ENCODE measurements around the gene PSKH1.

The PSKH1 gene

GRCh38 chr16:67868290-67868689 is 24.8 kb upstream of the PSKH1 start:
- DNase-seq, result no peak

GRCh38 chr16:67869653-67870052 is 23.4 kb upstream of the PSKH1 start:
- DNase-seq, result no peak

DNA sequence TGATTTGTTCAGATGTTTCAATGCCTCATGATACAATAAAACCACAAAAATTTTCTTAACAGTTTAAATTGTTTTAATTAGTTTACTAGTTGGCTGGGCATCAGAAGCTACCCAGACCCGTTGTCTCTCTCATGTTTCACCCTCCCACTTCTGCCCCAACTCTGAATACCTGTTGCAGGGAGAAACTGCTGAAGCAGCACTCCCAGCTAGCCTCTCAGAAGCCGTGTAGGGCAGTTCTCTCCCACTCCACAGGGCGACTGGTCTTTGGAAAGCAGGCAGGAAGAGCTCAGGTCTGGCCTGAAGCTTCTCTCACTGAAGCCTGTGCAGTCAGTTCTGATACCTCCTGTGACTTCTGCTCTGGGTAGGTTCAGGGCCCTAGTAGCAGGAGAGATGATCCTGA is 21.8 kb upstream of the PSKH1 start:
- DNase-seq, result no peak

DNA sequence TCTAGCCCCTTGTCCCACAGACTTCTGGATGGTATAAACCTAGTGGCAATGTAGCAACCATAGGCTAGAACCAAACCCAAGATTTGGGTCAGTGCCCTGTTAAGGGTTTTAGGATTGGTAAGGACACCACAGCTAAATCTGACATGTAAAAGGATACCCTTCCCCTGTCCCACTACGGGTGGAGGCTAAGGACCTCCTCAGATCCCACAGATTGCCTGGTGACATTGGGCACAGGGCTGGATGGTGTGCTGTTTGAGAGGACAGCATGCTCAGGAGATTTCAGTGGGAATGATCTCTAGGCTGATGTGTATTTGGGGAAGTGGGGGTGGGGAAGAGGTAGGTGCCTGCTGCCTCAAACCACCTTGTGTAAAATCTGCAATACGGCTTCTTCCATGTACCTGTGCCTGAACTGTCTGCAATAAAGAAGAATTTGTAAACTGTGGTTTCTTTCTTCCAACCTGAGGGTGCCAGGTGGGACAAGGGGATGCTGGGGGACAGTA is 20.9 kb upstream of the PSKH1 start:
- DNase-seq, result no peak

GRCh38 chr16:67872631-67873434 is 20.2 kb upstream of the PSKH1 start, which contains the start of gene EDC4:
EDC4 (plus strand) TSS chr16:67873052; CDS start chr16:67873262, 210 bp downstream.
- DNase-seq, result peak; percentile 28 to 86

DNA sequence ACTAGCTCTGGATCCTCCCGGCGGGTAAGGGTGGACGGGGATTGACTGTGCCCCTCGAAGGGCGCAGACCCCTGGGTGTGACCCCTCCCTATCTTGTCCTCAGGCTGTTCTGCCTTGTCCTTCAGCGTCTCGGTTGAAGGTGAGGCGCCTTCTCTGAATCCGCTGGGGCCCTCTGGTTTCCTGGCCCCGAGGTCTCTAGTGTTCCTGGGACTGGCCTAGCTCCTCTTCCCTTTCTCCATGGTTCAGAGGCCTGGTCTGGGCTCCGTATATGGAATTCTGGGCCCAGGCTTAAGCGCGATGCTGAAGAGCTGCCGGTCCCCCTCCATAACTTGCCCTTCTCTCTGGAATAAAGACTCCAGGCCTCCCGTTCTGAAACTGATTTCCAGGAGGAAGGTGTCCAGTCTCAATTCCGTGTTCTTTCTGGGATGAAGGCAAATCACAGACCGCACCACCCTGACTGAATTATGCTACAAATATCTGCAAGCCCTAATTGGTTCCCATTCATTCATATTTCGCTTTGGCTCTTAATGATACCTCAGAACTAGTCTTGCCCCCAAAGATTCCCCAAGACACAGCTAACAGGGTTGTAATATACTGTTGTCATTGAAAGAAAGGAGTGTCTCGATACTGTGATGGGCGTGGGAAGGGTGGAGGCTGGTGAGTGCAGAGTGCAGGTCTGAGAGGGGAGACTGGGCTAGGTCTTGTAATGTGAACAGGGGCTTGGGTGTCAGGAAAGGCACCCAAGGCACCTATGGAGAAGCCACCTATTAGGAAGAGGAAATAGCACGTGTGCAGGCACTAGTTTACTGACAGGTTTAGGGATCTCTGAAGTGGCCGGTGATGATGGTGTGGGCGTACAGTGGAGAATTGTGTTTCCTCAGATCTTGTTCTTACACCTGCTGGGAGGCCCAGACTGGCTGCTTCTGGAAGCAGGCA is 19.4 kb upstream of the PSKH1 start:
- no peak for DNase-seq

DNA sequence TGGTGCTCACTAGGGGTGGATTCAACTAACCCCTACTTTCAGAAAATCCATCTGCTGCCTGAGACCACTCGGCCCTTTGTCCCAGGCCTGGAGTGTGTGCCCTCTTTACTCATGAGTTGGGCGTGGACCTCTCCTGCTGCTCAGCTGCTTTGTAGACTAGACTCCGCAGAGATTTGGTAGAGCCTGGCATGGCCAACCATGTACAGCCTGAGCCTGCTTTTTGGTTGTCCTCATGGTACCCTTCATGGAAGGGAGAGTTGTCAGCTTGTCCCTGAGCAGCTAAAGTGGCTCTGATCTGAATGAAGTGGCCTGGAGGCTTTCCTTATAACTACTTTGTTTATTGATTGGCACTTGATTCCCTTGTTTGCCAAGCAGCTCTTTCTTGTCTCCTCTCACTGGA is 18.7 kb upstream of the PSKH1 start:
- no peak for DNase-seq

GRCh38 chr16:67877064-67877463 is 16.0 kb upstream of the PSKH1 start:
- DNase-seq, result no peak

DNA sequence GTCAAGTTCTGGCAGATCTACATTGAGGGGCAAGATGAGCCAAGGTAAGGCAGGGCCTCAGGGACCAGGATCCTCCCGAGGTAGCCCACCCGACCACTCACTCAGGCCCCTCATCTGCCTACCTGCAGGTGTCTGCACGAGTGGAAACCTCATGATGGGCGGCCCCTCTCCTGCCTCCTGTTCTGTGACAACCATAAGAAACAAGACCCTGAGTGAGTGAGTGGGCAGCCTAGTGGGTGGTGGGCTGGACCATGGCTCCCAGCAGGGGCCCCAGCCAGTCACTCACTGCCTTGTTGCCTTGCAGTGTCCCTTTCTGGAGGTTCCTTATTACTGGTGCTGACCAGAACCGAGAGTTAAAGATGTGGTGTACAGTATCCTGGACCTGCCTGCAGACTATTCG is 14.8 kb upstream of the PSKH1 start:
- no peak for DNase-seq

GRCh38 chr16:67878846-67879245 is 14.2 kb upstream of the PSKH1 start:
- no peak for DNase-seq

GRCh38 chr16:67879462-67879861 is 13.6 kb upstream of the PSKH1 start:
- no peak for DNase-seq

GRCh38 chr16:67879936-67880335 is 13.1 kb upstream of the PSKH1 start:
- no peak for DNase-seq

DNA sequence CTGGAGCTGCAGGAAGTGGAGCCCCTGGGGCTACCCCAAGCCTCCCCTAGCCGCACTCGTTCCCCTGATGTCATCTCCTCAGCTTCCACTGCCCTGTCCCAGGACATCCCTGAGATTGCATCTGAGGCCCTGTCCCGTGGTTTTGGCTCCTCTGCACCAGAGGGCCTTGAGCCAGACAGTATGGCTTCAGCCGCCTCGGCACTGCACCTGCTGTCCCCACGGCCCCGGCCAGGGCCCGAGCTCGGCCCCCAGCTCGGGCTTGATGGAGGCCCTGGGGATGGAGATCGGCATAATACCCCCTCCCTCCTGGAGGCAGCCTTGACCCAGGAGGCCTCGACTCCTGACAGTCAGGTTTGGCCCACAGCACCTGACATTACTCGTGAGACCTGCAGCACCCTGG is 12.5 kb upstream of the PSKH1 start:
- DNase-seq, result no peak

- DNase-seq, result no peak
Observed at GRCh38 chr16:67881621-67882161, 11.4 kb upstream of the PSKH1 start.

DNA sequence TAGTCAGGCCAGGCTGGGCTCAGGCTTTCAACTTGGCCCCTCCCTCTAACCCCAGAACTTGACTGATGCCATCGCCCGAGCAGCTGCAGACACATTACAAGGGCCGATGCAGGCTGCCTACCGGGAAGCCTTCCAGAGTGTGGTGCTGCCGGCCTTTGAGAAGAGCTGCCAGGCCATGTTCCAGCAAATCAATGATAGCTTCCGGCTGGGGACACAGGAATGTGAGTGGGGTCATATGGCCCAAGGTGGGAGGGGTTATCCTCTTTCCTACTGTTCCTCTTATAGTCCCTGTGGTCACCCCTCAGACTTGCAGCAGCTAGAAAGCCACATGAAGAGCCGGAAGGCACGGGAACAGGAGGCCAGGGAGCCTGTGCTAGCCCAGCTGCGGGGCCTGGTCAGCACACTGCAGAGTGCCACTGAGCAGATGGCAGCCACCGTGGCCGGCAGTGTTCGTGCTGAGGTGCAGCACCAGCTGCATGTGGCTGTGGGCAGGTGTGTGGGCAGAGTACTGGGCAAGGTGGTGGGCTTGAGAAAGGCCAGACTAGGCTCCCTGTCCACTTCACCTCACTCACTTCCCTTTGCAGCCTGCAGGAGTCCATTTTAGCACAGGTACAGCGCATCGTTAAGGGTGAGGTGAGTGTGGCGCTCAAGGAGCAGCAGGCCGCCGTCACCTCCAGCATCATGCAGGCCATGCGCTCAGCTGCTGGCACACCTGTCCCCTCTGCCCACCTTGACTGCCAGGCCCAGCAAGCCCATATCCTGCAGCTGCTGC is 10.5 kb upstream of the PSKH1 start:
- DNase-seq, result no peak

DNA sequence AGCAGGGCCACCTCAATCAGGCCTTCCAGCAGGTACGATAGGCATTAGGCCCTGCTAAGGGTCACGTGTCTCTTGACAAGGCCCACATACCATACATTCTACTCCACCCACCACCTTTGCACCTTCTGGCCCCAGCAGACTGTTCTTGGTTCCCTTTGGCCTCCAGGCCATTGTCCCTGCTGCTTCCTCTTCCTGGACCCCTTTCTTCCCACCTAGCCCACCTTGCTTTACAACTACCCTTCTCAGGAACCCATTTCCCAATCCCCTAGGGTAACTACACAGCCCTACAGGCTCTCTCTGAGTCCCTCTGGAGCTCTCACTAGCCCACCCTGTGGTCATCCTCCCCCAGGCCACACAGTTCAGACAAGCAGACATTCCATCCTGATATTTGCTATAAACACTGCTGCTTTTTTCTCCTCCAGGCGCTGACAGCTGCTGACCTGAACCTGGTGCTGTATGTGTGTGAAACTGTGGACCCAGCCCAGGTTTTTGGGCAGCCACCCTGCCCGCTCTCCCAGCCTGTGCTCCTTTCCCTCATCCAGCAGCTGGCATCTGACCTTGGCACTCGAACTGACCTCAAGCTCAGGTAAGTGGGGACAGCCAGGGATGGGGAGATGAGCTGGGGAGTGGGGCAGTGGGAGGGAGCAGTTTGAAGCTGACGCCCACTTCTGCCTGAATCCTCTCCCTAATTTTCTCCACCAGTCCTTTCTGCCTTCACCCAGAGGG is 9.7 kb upstream of the PSKH1 start:
- peak in 1 of 2 donors; percentile 47 for DNase-seq

DNA sequence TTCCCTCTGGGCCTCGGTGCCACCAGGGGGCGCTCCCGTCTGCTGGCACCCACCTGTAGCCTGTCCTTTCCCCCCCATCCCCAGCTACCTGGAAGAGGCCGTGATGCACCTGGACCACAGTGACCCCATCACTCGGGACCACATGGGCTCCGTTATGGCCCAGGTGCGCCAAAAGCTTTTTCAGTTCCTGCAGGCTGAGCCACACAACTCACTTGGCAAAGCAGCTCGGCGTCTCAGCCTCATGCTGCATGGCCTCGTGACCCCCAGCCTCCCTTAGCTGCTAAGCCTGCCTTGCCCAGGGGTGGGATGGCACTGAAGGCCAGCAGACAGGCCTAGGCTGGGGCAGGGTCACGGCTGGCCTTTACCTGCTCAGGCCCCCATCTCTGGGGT is 9.2 kb upstream of the PSKH1 start:
- DNase-seq, result peak in 1 of 2 donors; percentile 31

GRCh38 chr16:67884684-67885083 is 8.4 kb upstream of the PSKH1 start, which contains the start of gene NRN1L:
NRN1L (plus strand) TSS chr16:67884885; CDS start chr16:67884904, 19 bp downstream.
- no peak for DNase-seq

- DNase-seq, result no peak
Observed at GRCh38 chr16:67885545-67885944, 7.5 kb upstream of the PSKH1 start.

DNA sequence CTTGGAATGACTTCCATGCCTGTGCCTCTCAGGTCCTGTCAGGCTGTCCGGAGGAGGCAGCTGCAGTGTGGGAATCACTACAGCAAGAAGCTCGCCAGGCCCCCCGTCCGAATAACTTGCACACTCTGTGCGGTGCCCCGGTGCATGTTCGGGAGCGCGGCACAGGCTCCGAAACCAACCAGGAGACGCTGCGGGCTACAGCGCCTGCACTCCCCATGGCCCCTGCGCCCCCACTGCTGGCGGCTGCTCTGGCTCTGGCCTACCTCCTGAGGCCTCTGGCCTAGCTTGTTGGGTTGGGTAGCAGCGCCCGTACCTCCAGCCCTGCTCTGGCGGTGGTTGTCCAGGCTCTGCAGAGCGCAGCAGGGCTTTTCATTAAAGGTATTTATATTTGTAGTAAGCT is 7.1 kb upstream of the PSKH1 start:
- no peak for DNase-seq

GRCh38 chr16:67886387-67886786 is 6.7 kb upstream of the PSKH1 start:
- no peak for DNase-seq

DNA sequence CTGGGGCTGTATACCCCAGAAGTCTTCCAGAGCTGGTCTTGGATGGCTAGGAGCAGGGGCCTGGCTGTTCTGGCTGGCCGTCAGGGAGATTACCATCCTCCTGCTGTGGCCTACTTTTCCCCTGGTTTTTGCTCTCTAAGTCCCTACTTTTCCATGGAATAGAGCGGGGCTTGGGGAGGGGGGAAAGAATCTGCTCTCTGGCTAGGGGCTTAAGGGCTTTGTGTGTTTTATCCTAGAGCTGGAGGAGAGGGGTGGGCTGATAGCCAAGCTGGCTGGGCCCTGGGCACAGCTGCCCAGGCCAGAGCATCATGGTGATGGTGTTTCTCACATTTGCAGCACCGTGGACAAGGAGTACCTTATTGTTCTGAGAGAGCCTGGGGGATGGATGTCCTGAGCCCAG is 4.7 kb upstream of the PSKH1 start:
- no peak for DNase-seq

Measured in bone marrow (tissue), 2 donors.